SJSA1 (cell line): ENCODE data around the gene TSSK6. TPM values are rescaled to one million over a fixed set of nuclear protein-coding genes. Genes with fewer than 3 reads are reported as not detected.

Experiments used
- DNase-seq, 2 experiments: peaks; one replicate each; pipeline ENCODE4 v3.0.0-alpha.2; 2015 to 2020; ENCODE audit warnings: low spot score in 2 of 2, low read depth in 1 of 2
- H3K27ac ChIP-seq: fragments of 250-450 bp; sonication (Bioruptor Pico); 2 replicates; pipeline ENCODE4 v1.5.1; 2020; ENCODE audit warnings: mild to moderate bottlenecking, moderate library complexity
- H3K27me3 ChIP-seq: fragments of 250-450 bp; sonication (Bioruptor Pico); replicated peaks from 2 replicates; pipeline ENCODE4 v1.5.1; 2020; ENCODE audit warnings: mild to moderate bottlenecking, moderate library complexity
- H3K36me3 ChIP-seq: fragments of 250-450 bp; sonication (Bioruptor Pico); 2 replicates; pipeline ENCODE4 v1.5.1; 2020; ENCODE audit warnings: mild to moderate bottlenecking
- H3K4me1 ChIP-seq: fragments of 250-450 bp; sonication (Bioruptor Pico); replicated peaks from 2 replicates; pipeline ENCODE4 v1.6.1; 2021; ENCODE audit warnings: mild to moderate bottlenecking
- H3K4me3 ChIP-seq: fragments of 250-450 bp; sonication (Bioruptor Pico); 2 replicates; pipeline ENCODE4 v1.5.1; 2020; ENCODE audit warnings: mild to moderate bottlenecking
- H3K9me3 ChIP-seq: fragments of 250-450 bp; sonication (Bioruptor Pico); replicated peaks from 2 replicates; pipeline ENCODE4 v1.5.1; 2020; ENCODE audit warnings: mild to moderate bottlenecking
- total RNA-seq: library from RNA; depleted of rRNA; stranded (reverse); fragments of >200 nt; shearing (Covaris generic); gene quantifications from 2 replicates; pipeline ENCODE4 v1.2.3, GENCODE V29; 2014

Gene TSSK6
- total RNA-seq, 1 experiment from 2014 or later: 0.74 TPM

DNA sequence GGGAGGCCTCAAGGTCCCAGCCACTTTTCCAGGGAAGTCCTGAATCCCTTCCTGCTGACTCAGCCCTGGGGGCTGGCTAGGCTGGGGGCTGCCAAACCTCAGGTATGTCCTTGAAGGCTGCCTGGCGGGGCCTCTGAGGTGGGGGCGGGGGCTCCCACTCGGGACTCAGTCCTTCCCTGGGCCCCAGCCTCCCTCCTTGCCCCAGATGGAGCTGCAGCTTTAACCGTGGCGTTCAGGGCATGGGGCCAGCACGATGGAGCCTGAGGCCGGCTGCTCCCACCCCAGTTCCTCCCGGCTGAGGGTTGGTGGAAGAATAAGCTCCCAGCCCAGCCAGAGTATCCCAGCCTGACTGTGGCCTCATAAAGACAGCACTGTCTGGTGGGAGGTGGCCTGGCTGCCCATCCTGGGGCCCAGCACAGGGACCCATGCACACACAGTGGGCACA lies 35.2 kb upstream of the TSSK6 start:
- no peak for DNase-seq
- no peak overlapping the region for H3K4me3 ChIP-seq
- H3K9me3 ChIP-seq: no peaks in the 10 kb centered on the region
- no peaks in the 10 kb centered on the region; the same call in 1 of the 2 replicates for H3K27me3 ChIP-seq
- no peak overlapping the region for H3K27ac ChIP-seq
- H3K4me1 ChIP-seq: no peaks in the 10 kb centered on the region
- no peaks in the 10 kb centered on the region for H3K36me3 ChIP-seq

DNA sequence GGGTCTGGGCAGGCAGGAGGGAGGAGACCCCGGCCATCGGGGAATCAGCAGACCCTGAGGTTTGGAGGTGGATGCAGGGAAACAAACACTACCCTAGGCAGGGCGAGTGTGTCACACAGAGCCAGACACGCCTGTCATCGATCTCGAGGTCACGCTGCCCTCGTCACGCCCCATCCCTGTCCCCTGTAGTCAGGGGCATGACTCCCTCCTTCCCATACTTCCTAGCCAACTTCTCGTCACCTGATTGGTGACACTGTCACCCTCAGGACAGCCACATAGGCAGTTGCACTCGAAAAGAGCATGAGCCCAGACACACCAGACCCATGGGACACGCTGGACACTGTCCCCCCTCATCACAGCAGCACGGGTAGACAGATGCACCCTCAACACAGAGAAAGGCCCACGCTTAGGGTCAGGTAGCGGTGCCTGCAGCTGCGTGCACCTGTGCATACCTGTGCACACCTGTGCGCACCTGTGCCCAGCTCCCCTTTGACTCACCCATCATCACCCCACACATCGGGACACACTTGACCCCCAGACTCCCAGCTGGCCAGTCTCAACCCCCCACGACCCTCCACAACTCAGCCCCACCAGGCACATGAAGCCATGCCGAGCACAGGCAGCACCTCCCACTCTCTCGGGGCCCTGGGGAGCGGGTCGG lies 34.6 kb upstream of the TSSK6 start:
- no peak overlapping the region for H3K4me3 ChIP-seq
- no peaks in the 10 kb centered on the region for H3K9me3 ChIP-seq
- no peaks in the 10 kb centered on the region; the same call in 1 of the 2 replicates for H3K27me3 ChIP-seq
- no peaks in the 10 kb centered on the region for H3K36me3 ChIP-seq
- no peaks in the 10 kb centered on the region for H3K4me1 ChIP-seq
- H3K27ac ChIP-seq: no peak overlapping the region
- no peak for DNase-seq

GRCh38 chr19:19548915-19549759 lies 33.8 kb upstream of the TSSK6 start:
- no peak for DNase-seq

GRCh38 chr19:19547674-19548336 lies 32.5 kb upstream of the TSSK6 start:
- H3K4me3 ChIP-seq: no peak overlapping the region
- no peaks in the 10 kb centered on the region for H3K36me3 ChIP-seq
- DNase-seq: no peak

More at GRCh38 chr19:19548915-19549759, 33.8 kb upstream of the TSSK6 start:
- H3K4me3 ChIP-seq: no peak overlapping the region
- no peaks in the 10 kb centered on the region for H3K4me1 ChIP-seq
- no peaks in the 10 kb centered on the region; the same call in 1 of the 2 replicates for H3K27me3 ChIP-seq
- no peak overlapping the region for H3K27ac ChIP-seq
- H3K9me3 ChIP-seq: no peaks in the 10 kb centered on the region; the same call in 1 of the 2 replicates
- no peaks in the 10 kb centered on the region for H3K36me3 ChIP-seq

GRCh38 chr19:19546751-19547162 lies 31.4 kb upstream of the TSSK6 start:
- H3K4me1 ChIP-seq: no peaks in the 10 kb centered on the region
- H3K36me3 ChIP-seq: no peaks in the 10 kb centered on the region
- no peak for DNase-seq
- no peaks in the 10 kb centered on the region; the same call in 1 of the 2 replicates for H3K9me3 ChIP-seq
- H3K4me3 ChIP-seq: no peak overlapping the region
- H3K27me3 ChIP-seq: no peaks in the 10 kb centered on the region; the same call in 1 of the 2 replicates
- no peak overlapping the region for H3K27ac ChIP-seq

More at GRCh38 chr19:19547674-19548336, 32.5 kb upstream of the TSSK6 start:
- H3K9me3 ChIP-seq: no peaks in the 10 kb centered on the region; the same call in 1 of the 2 replicates
- H3K27me3 ChIP-seq: no peaks in the 10 kb centered on the region; the same call in 1 of the 2 replicates
- H3K4me1 ChIP-seq: no peaks in the 10 kb centered on the region
- no peak overlapping the region for H3K27ac ChIP-seq

DNA sequence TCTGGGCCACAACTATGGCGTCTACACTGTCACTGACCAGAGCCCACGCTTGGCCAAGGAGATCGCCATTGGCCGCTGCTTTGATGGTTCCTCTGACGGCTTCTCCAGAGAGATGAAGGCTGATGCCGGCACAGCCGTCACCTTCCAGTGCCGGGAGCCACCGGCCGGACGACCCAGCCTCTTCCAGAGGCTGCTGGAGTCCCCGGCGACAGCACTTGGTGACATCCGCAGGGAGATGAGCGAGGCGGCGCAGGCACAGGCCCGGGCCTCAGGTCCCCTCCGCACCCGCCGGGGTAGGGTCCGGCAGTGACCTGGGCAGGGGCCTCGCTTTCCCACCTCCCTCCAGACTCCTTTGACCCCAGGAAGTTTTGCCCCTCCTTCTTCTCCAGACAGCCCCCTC lies 30.4 kb upstream of the TSSK6 start:
- no peaks in the 10 kb centered on the region; the same call in 1 of the 2 replicates for H3K27me3 ChIP-seq
- no peak for DNase-seq
- H3K36me3 ChIP-seq: no peaks in the 10 kb centered on the region
- H3K4me1 ChIP-seq: no peaks in the 10 kb centered on the region; the same call in 1 of the 2 replicates
- no peak overlapping the region for H3K4me3 ChIP-seq
- H3K9me3 ChIP-seq: no peaks in the 10 kb centered on the region; the same call in 1 of the 2 replicates
- no peak overlapping the region for H3K27ac ChIP-seq

- H3K27me3 ChIP-seq: no peaks in the 10 kb centered on the region; the same call in 1 of the 2 replicates
- DNase-seq: no peak
- no peaks in the 10 kb centered on the region; the same call in 1 of the 2 replicates for H3K9me3 ChIP-seq
- no peaks in the 10 kb centered on the region; the same call in 1 of the 2 replicates for H3K4me1 ChIP-seq
- no peaks in the 10 kb centered on the region for H3K36me3 ChIP-seq
- H3K4me3 ChIP-seq: no peak overlapping the region
- H3K27ac ChIP-seq: no peak overlapping the region
These were observed 29.7 kb upstream of the TSSK6 start for GRCh38 chr19:19544954-19545591.

DNA sequence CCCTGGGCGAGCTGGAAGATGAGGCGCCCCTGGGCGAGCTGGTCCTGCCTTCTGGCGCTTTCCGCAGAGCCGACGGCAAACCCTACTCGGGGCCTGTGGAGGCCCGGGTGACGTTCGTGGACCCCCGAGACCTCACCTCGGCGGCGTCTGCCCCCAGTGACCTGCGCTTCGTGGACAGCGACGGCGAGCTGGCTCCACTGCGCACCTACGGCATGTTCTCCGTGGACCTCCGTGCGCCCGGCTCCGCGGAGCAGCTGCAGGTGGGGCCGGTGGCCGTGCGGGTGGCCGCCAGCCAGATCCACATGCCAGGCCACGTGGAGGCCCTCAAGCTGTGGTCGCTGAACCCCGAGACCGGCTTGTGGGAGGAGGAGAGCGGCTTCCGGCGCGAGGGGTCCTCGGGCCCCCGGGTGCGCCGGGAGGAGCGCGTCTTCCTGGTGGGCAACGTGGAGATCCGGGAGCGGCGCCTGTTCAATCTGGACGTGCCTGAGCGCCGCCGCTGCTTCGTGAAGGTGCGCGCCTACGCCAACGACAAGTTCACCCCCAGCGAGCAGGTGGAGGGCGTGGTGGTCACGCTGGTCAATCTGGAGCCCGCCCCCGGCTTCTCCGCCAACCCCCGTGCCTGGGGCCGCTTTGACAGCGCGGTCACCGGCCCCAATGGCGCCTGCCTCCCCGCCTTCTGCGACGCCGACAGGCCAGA lies 29.1 kb upstream of the TSSK6 start:
- Histone ChIP-seq H3K4me1 (no peaks in the 10 kb centered on the region; the same call in 1 of the 2 replicates), H3K9me3 (no peaks in the 10 kb centered on the region; the same call in 1 of the 2 replicates)

GRCh38 chr19:19543640-19544039 lies 28.3 kb upstream of the TSSK6 start:
- no peaks in the 10 kb centered on the region; the same call in 1 of the 2 replicates for H3K4me1 ChIP-seq
- no peaks in the 10 kb centered on the region for H3K27me3 ChIP-seq
- no peak overlapping the region for H3K4me3 ChIP-seq
- H3K9me3 ChIP-seq: no peaks in the 10 kb centered on the region; the same call in 1 of the 2 replicates
- no peaks in the 10 kb centered on the region for H3K36me3 ChIP-seq
- DNase-seq: no peak
- H3K27ac ChIP-seq: no peak overlapping the region

More for the DNA sequence above, 29.1 kb upstream of the TSSK6 start:
- no peak for DNase-seq
- Histone ChIP-seq H3K36me3 (no peaks in the 10 kb centered on the region), H3K27ac (no peak overlapping the region), H3K4me3 (no peak overlapping the region), H3K27me3 (no peaks in the 10 kb centered on the region; the same call in 1 of the 2 replicates)

- Histone ChIP-seq H3K4me3 (no peak overlapping the region), H3K36me3 (no peaks in the 10 kb centered on the region), H3K27me3 (no peaks in the 10 kb centered on the region; the same call in 1 of the 2 replicates), H3K4me1 (peaks cover 2% of the 10 kb centered on the region; the same call in 1 of the 2 replicates), H3K27ac (no peak overlapping the region), H3K9me3 (no peaks in the 10 kb centered on the region; the same call in 1 of the 2 replicates)
- DNase-seq: no peak
These were observed 27.8 kb upstream of the TSSK6 start for GRCh38 chr19:19543101-19543500.

DNA sequence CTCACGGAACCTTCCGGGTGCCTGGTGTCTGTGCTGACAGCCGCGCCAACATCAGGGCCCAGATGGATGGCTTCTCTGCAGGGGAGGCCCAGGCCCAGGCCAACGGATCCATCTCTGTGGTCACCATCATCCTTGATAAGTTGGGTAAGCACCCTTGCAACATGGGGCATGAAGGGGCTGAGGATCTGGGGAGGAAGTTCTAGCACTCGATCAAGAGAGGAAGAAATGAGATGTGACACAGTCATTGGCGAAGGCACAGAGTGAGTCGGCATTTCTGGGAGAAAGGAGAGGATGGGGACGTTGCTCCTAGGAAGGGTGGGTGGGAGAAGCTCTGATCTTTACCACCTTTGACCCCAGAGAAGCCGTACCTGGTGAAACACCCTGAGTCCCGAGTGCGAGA lies 27.2 kb upstream of the TSSK6 start:
- Histone ChIP-seq H3K4me3 (no peak overlapping the region), H3K27me3 (no peaks in the 10 kb centered on the region; the same call in 1 of the 2 replicates), H3K4me1 (peaks cover 3% of the 10 kb centered on the region; the same call in 1 of the 2 replicates), H3K27ac (no peak overlapping the region), H3K9me3 (no peaks in the 10 kb centered on the region; the same call in 1 of the 2 replicates), H3K36me3 (no peaks in the 10 kb centered on the region)
- DNase-seq: no peak

DNA sequence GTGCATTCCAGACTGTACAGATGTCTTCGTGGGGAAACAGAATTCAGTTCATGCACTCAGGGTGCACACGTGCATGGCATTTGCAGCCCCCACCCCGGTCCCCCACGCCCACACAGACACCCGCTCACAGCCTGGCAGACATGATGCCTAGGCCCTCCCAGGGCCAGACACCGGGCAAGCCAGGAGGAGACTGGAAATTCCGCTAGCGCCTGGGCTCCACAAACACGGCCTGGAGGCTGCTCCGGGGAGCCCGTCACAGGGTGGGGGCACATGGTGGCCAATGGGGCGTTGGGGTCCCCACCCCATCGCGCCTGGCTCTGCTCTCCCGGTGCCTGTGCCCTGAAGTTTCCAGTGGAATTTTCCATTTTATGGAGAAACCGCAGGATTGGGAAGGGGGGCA lies 26.3 kb upstream of the TSSK6 start:
- Histone ChIP-seq H3K27ac (no peak overlapping the region), H3K4me1 (peaks cover 3% of the 10 kb centered on the region; the same call in 1 of the 2 replicates), H3K9me3 (no peaks in the 10 kb centered on the region; the same call in 1 of the 2 replicates), H3K36me3 (no peaks in the 10 kb centered on the region), H3K4me3 (no peak overlapping the region), H3K27me3 (no peaks in the 10 kb centered on the region; the same call in 1 of the 2 replicates)
- DNase-seq: no peak
